HCT116 (cell line): ENCODE data around the gene IL1RAPL2. TPM values are rescaled to one million over a fixed set of nuclear protein-coding genes. Genes with fewer than 3 reads are reported as not detected.

Source experiments
- ATAC-seq: fragments of 200-7000 bp; cut with Tn5 transposase; 2 replicates; pipeline ENCODE4 v1.9.1; 2020; ENCODE audit warnings: mild to moderate bottlenecking, moderate library complexity
- BruUV-seq: library from RNA; stranded (reverse); fragments of 400-500 nt; replicated peaks from 2 replicates; lab custom pipeline; 2021; lab: Mats Ljungman, UMichigan
- CTCF ChIA-PET: fragments of 300-600 bp; sonication (Branson Sonifier 250); formaldehyde crosslinking; loops from one replicate; lab custom pipeline; 2021; ENCODE audit warnings: antibody characterized with exemption; lab: Charles Lee
- POLR2A ChIA-PET: fragments of 300-600, 350-600 bp; sonication (Branson Sonifier 250); formaldehyde crosslinking; loops from one replicate; lab custom pipeline; 2021; ENCODE audit warnings: antibody characterized with exemption; lab: Charles Lee
- RAD21 ChIA-PET, 2 experiments: fragments of 300-600 bp; sonication (Branson Sonifier 250); formaldehyde crosslinking; loops; one replicate each; lab custom pipeline; 2023; ENCODE audit warnings: low total read pairs in 2 of 2; ENCODE audit not compliant: uncharacterized antibody in 2 of 2, unreplicated experiment in 2 of 2, low non-redundant PET in 1 of 2; lab: Charles Lee
- DNase-seq: peaks from one replicate; pipeline ENCODE4 v3.0.0-alpha.2; 2010; ENCODE audit warnings: low read depth, low spot score
- H2AFZ ChIP-seq: fragments of 200-600 bp; shearing (Covaris generic), sonication (generic); 2 replicates; pipeline ENCODE4 v1.6.1; 2017; ENCODE audit warnings: low read depth, mixed run types, mixed read lengths, antibody characterized with exemption, low read length; ENCODE audit not compliant: poor library complexity, severe bottlenecking
- H3K27ac ChIP-seq: 2 replicates; pipeline ENCODE4 v1.5.1; 2012; ENCODE audit warnings: low read depth, low read length
- H3K27me3 ChIP-seq: fragments of 200-600 bp; sonication (generic); 2 replicates; pipeline ENCODE4 v1.6.1; 2016; ENCODE audit warnings: mixed run types, low read length, mixed read lengths; ENCODE audit not compliant: insufficient read depth
- H3K36me3 ChIP-seq, 2 experiments: fragments of 200-500 bp in 1 of 2; fragments of 200-600 bp in 1 of 2; sonication (Bioruptor generic) in 1 of 2; sonication (generic) in 1 of 2; 2 replicates each; pipeline versions ENCODE4 v1.5.1 to v1.6.1; 2014 to 2016; ENCODE audit warnings: low read length in 2 of 2, inconsistent platforms in 1 of 2, mixed read lengths in 1 of 2, mixed run types in 1 of 2; ENCODE audit not compliant: insufficient read depth in 2 of 2, control insufficient read depth in 1 of 2
- H3K4me1 ChIP-seq, 2 experiments: fragments of 200-600 bp in 1 of 2; sonication (generic) in 1 of 2; 2 replicates each; pipeline versions ENCODE4 v1.5.1 to v1.6.1; 2012 to 2017; ENCODE audit warnings: low read length in 2 of 2, inconsistent platforms in 1 of 2, mild to moderate bottlenecking in 1 of 2, mixed read lengths in 1 of 2, mixed run types in 1 of 2, moderate library complexity in 1 of 2; ENCODE audit not compliant: insufficient read depth in 2 of 2, control insufficient read depth in 1 of 2
- H3K4me2 ChIP-seq: fragments of 200-600 bp; sonication (generic); 2 replicates; pipeline ENCODE4 v1.6.1; 2017; ENCODE audit warnings: mixed run types, low read length, mixed read lengths
- H3K4me3 ChIP-seq, 2 experiments: fragments of 200-600 bp in 1 of 2; sonication (generic) in 1 of 2; replicated peaks in 1 of 2; 2 replicates each; pipeline ENCODE4 v1.5.1; 2011 to 2016; ENCODE audit warnings: low read length in 2 of 2, control low read depth in 1 of 2, low read depth in 1 of 2, mild to moderate bottlenecking in 1 of 2, mixed read lengths in 1 of 2, mixed run types in 1 of 2
- H3K79me2 ChIP-seq: fragments of 200-600 bp; sonication (generic); 2 replicates; pipeline ENCODE4 v1.6.1; 2017; ENCODE audit warnings: mild to moderate bottlenecking, mixed run types, low read length, moderate library complexity, mixed read lengths; ENCODE audit not compliant: insufficient read depth
- H3K9ac ChIP-seq: fragments of 200-600 bp; sonication (generic); 2 replicates; pipeline ENCODE4 v1.6.1; 2016; ENCODE audit warnings: low read length, mixed read lengths
- H3K9me2 ChIP-seq: fragments of 200-600 bp; sonication (generic), shearing (Covaris generic); 2 replicates; pipeline ENCODE4 v1.6.1; 2017; ENCODE audit warnings: mixed run types, mild to moderate bottlenecking, moderate library complexity; ENCODE audit not compliant: insufficient read depth
- H3K9me3 ChIP-seq, 2 experiments: fragments of 200-500 bp in 1 of 2; fragments of 200-600 bp in 1 of 2; sonication (Bioruptor generic) in 1 of 2; sonication (generic) in 1 of 2; 2 replicates each; pipeline ENCODE4 v1.6.1; 2014 to 2017; ENCODE audit warnings: low read length in 2 of 2, mixed read lengths in 2 of 2, inconsistent platforms in 1 of 2, low read depth in 1 of 2, mild to moderate bottlenecking in 1 of 2, mixed run types in 1 of 2, moderate library complexity in 1 of 2; ENCODE audit not compliant: control insufficient read depth in 1 of 2, insufficient read depth in 1 of 2
- H4K20me1 ChIP-seq: fragments of 200-600 bp; sonication (generic), shearing (Covaris generic); 2 replicates; pipeline ENCODE4 v1.6.1; 2017; ENCODE audit warnings: mixed run types, mild to moderate bottlenecking, moderate library complexity; ENCODE audit not compliant: insufficient read depth
- POLR2A ChIP-seq: IDR thresholded peaks from 2 replicates; pipeline ENCODE4 v1.7.0; 2011; ENCODE audit warnings: borderline replicate concordance; ENCODE audit not compliant: insufficient read depth, insufficient read length; ENCODE audit errors: extremely low read depth
- RAD21 ChIP-seq: IDR thresholded peaks from 2 replicates; pipeline ENCODE4 v1.6.1; 2012; ENCODE audit warnings: low read depth, mild to moderate bottlenecking
- SIN3A ChIP-seq: IDR thresholded peaks from 2 replicates; pipeline ENCODE4 v1.6.1; 2012; ENCODE audit warnings: low read depth
- TCF7L2 ChIP-seq: IDR thresholded peaks from 2 replicates; pipeline ENCODE4 v1.7.0; 2011; ENCODE audit warnings: borderline replicate concordance, inconsistent platforms; ENCODE audit not compliant: insufficient read depth, insufficient read length; ENCODE audit errors: extremely low read depth
- intact Hi-C: fragments of 100-400 bp; cut with micrococcal nuclease; formaldehyde crosslinking; loops from 2 replicates; pipeline ENCODE4 v1.10.0; 2022
- total RNA-seq: library from RNA; stranded (reverse); gene quantifications from one replicate; pipeline ENCODE4 v1.2.1, GENCODE V29; 2021; ENCODE audit not compliant: unreplicated experiment
- TF ChIP-seq, protein P1 (sequence below): IDR thresholded peaks from 2 replicates; pipeline ENCODE4 v1.6.1; 2011; ENCODE audit warnings: mild to moderate bottlenecking, low read length, moderate library complexity; ENCODE audit not compliant: insufficient replicate concordance; ENCODE audit errors: extremely low read depth
- TF ChIP-seq, protein P2 (sequence below), 3 experiments: fragments of 200-600 bp in 1 of 3; sonication (generic) in 1 of 3; IDR thresholded peaks in 2 of 3; conservative IDR thresholded peaks in 1 of 3; 2 replicates each; pipeline ENCODE4 v1.5.1; 2012 to 2017; ENCODE audit warnings: low read depth in 2 of 3, low read length in 2 of 3, antibody characterized with exemption in 1 of 3, borderline replicate concordance in 1 of 3, control low read depth in 1 of 3, mild to moderate bottlenecking in 1 of 3, mixed read lengths in 1 of 3, mixed run types in 1 of 3, moderate library complexity in 1 of 3; ENCODE audit not compliant: insufficient read depth in 1 of 3

Gene IL1RAPL2
- total RNA-seq, 1 experiment from 2014 or later: not detected

DNA sequence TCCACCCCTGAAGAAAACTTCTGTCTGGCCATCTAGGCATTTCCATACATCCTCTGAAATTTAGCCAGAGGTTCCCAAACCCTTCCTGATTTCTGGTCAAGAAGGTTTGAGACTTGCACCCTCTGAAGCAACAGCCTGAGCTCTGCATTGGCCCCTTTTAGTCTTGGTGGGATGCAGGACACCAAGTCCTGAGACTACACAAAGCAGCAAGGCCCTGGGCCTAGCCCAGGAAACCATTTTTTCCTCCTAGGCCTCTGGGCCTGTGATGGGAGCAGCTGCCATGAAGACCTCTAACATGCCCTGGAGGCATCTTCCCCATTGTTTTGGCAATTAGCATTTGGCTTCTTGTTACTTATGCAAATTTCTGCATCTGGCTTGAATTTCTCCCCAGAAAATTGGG is 196.6 kb downstream of the IL1RAPL2 start:
- intact Hi-C loops: no loop called here

More for the DNA sequence above, 196.6 kb downstream of the IL1RAPL2 start:
- Histone ChIP-seq H4K20me1 (no peaks in the 10 kb centered on the region), H3K4me1 (no peaks in the 10 kb centered on the region), H3K9me2 (no peaks in the 10 kb centered on the region), H3K9me3 (no peaks in the 10 kb centered on the region), H3K4me3 (no peak overlapping the region), H3K4me2 (no peak overlapping the region), H3K27ac (no peak overlapping the region), H3K79me2 (no peaks in the 10 kb centered on the region), H3K27me3 (no peaks in the 10 kb centered on the region), H3K9ac (no peak overlapping the region), H3K36me3 (no peaks in the 10 kb centered on the region), H2AFZ (no peak overlapping the region)
- ChIA-PET RAD21 (no interaction called here), CTCF (no interaction called here), POLR2A (no interaction called here)
- TF ChIP-seq RAD21 (no peak), SIN3A (no peak), POLR2A (no peak), TCF7L2 (no peak)
- TF ChIP-seq, protein P1, sequence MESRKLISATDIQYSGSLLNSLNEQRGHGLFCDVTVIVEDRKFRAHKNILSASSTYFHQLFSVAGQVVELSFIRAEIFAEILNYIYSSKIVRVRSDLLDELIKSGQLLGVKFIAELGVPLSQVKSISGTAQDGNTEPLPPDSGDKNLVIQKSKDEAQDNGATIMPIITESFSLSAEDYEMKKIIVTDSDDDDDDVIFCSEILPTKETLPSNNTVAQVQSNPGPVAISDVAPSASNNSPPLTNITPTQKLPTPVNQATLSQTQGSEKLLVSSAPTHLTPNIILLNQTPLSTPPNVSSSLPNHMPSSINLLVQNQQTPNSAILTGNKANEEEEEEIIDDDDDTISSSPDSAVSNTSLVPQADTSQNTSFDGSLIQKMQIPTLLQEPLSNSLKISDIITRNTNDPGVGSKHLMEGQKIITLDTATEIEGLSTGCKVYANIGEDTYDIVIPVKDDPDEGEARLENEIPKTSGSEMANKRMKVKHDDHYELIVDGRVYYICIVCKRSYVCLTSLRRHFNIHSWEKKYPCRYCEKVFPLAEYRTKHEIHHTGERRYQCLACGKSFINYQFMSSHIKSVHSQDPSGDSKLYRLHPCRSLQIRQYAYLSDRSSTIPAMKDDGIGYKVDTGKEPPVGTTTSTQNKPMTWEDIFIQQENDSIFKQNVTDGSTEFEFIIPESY: no peak
- TF ChIP-seq, protein P2, sequence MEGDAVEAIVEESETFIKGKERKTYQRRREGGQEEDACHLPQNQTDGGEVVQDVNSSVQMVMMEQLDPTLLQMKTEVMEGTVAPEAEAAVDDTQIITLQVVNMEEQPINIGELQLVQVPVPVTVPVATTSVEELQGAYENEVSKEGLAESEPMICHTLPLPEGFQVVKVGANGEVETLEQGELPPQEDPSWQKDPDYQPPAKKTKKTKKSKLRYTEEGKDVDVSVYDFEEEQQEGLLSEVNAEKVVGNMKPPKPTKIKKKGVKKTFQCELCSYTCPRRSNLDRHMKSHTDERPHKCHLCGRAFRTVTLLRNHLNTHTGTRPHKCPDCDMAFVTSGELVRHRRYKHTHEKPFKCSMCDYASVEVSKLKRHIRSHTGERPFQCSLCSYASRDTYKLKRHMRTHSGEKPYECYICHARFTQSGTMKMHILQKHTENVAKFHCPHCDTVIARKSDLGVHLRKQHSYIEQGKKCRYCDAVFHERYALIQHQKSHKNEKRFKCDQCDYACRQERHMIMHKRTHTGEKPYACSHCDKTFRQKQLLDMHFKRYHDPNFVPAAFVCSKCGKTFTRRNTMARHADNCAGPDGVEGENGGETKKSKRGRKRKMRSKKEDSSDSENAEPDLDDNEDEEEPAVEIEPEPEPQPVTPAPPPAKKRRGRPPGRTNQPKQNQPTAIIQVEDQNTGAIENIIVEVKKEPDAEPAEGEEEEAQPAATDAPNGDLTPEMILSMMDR (IDR thresholded peaks at IDR 0.05 in 2 of 3, conservative IDR thresholded peaks at IDR 0.05 in 1 of 3; ENCODE audit: borderline replicate concordance in 1 of 3, insufficient read depth in 1 of 3, low read depth in 2 of 3, low read length in 2 of 3): no peak
- BruUV-seq: no TSS peak
- ATAC-seq: no peak
- DNase-seq: no peak
